BLaER1 treated with 17β-estradiol and CSF1 and Interleukin-3, amounts not matched to agents 10 nM and 100 nM (cell line): Measurements from ENCODE around the gene ILF2.

Experiments
- H3K27ac ChIP-seq, 11 experiments: shearing (Covaris generic); formaldehyde crosslinking; 2 replicates each; pipeline ENCODE4 v1.8.1; 2022
- H3K27me3 ChIP-seq, 11 experiments: shearing (Covaris generic); formaldehyde crosslinking; 2 replicates each; pipeline ENCODE4 v1.8.1; 2022
- H3K36me3 ChIP-seq, 11 experiments: shearing (Covaris generic); formaldehyde crosslinking; 2 replicates each; pipeline ENCODE4 v1.8.1; 2022
- H3K4me1 ChIP-seq, 10 experiments: shearing (Covaris generic); formaldehyde crosslinking; 2 replicates each; pipeline ENCODE4 v1.8.1; 2022
- H3K4me2 ChIP-seq, 11 experiments: shearing (Covaris generic); formaldehyde crosslinking; 2 replicates each; pipeline ENCODE4 v1.8.1; 2022
- H3K4me3 ChIP-seq, 10 experiments: shearing (Covaris generic); formaldehyde crosslinking; 2 replicates each; pipeline ENCODE4 v1.8.1; 2022
- H3K9ac ChIP-seq, 11 experiments: shearing (Covaris generic); formaldehyde crosslinking; 2 replicates each; pipeline ENCODE4 v1.8.1; 2022
- H3K9me3 ChIP-seq, 11 experiments: shearing (Covaris generic); formaldehyde crosslinking; replicated peaks in 1 of 11; 2 replicates each; pipeline ENCODE4 v1.8.1; 2022
- H4K20me1 ChIP-seq, 11 experiments: shearing (Covaris generic); formaldehyde crosslinking; 2 replicates each; pipeline ENCODE4 v1.8.1; 2022
- Cebpa-rat ChIP-seq, 11 experiments: shearing (Covaris generic); IDR thresholded peaks; 2 replicates each; pipeline ENCODE4 v1.8.1; 2022

The ILF2 gene

DNA sequence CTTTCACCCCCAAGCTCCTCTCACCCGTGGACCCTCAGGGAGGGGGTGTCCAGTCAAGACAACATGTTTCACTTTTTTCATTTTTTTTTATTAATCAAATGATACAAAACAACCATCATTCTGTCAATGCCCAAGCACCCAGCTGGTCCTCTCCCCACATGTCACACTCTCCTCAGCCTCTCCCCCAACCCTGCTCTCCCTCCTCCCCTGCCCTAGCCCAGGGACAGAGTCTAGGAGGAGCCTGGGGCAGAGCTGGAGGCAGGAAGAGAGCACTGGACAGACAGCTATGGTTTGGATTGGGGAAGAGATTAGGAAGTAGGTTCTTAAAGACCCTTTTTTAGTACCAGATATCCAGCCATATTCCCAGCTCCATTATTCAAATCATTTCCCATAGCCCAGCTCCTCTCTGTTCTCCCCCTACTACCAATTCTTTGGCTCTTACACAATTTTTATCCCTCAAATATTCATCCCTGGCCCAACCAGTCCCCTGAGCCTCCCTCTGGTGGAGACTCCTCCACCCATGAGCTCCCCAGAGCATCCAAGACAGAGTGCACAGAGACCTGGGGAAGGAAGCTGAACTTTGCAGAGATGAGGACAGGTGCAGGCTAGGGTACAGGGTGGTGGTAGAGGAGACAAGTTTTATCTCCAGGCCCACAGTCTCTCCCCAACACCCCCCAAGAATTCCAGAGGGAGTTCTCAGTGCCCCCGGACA is 56.4 kb downstream of the ILF2 start:
- Histone ChIP-seq H3K9ac (no peak overlapping the region), H3K4me2 (peak overlapping the region in 9 of 11 experiments; percentile 11 to 71 (median 50); a peak in 16 of 22 replicates), H3K27me3 (no peaks in the 10 kb centered on the region), H3K9me3 (peaks cover 0 to 1% (median 0%) of the 10 kb centered on the region in 11 experiments; a peak in 2 of 22 replicates), H3K4me1 (peaks cover 46 to 84% (median 62%) of the 10 kb centered on the region in 10 experiments), H4K20me1 (no peaks in the 10 kb centered on the region), H3K4me3 (no peak overlapping the region), H3K36me3 (peaks cover 9 to 16% (median 13%) of the 10 kb centered on the region in 11 experiments; a peak in 21 of 22 replicates), H3K27ac (peak overlapping the region in 2 of 11 experiments; percentile 2 to 3; a peak in 2 of 22 replicates)
- TF ChIP-seq Cebpa-rat (IDR thresholded peaks at IDR 0.05), result no peak

- Histone ChIP-seq H3K4me2 (no peak overlapping the region), H3K9ac (no peak overlapping the region), H3K9me3 (no peaks in the 10 kb centered on the region), H4K20me1 (no peaks in the 10 kb centered on the region), H3K27ac (peak overlapping the region in 1 of 11 experiments; percentile 19; a peak in 1 of 22 replicates), H3K27me3 (no peaks in the 10 kb centered on the region), H3K4me1 (peaks cover 50 to 84% (median 63%) of the 10 kb centered on the region in 10 experiments), H3K36me3 (peaks cover 0 to 7% (median 4%) of the 10 kb centered on the region in 11 experiments; a peak in 15 of 22 replicates), H3K4me3 (no peak overlapping the region)
- no peak for TF ChIP-seq Cebpa-rat (IDR thresholded peaks at IDR 0.05)
These were observed 57.4 kb downstream of the ILF2 start for GRCh38 chr1:153613406-153613805.

- peak within 1 kb of the TSS in 5 of 11 experiments; percentile 53 to 71 (median 60); a peak in 5 of 22 replicates for H3K4me2 ChIP-seq
- peaks cover 50 to 84% (median 63%) of the 10 kb centered on the region in 10 experiments for H3K4me1 ChIP-seq
- H4K20me1 ChIP-seq, result no peaks in the 10 kb centered on the region
- H3K27ac ChIP-seq, result peak within 1 kb of the TSS in 6 of 11 experiments; percentile 18 to 43 (median 32); a peak in 9 of 22 replicates
- no peaks in the 10 kb centered on the region for H3K9me3 ChIP-seq
- H3K4me3 ChIP-seq, result no peak within 1 kb of the TSS
- TF ChIP-seq Cebpa-rat (IDR thresholded peaks at IDR 0.05), result no peak
- H3K27me3 ChIP-seq, result no peaks in the 10 kb centered on the region
- H3K36me3 ChIP-seq, result peaks cover 0 to 1% (median 0%) of the 10 kb centered on the region in 11 experiments; a peak in 2 of 22 replicates
- H3K9ac ChIP-seq, result peak within 1 kb of the TSS in 2 of 11 experiments; percentile 33 to 41; a peak in 2 of 22 replicates
These were observed 58.0 kb downstream of the ILF2 start, which contains the start of gene S100A16 for GRCh38 chr1:153612755-153613331. Gene S100A16 (minus strand): TSS chr1:153613137. CDS start chr1:153608151, 4,986 bp downstream.

GRCh38 chr1:153612111-153612754 is 58.6 kb downstream of the ILF2 start:
- H3K9me3 ChIP-seq, result no peaks in the 10 kb centered on the region
- H3K4me2 ChIP-seq, result peak overlapping the region in 3 of 11 experiments; percentile 53 to 69 (median 60); a peak in 4 of 22 replicates
- H3K4me1 ChIP-seq, result peaks cover 50 to 84% (median 62%) of the 10 kb centered on the region in 10 experiments
- peak overlapping the region in 5 of 11 experiments; percentile 18 to 43 (median 35); a peak in 8 of 22 replicates for H3K27ac ChIP-seq
- H3K4me3 ChIP-seq, result no peak overlapping the region
- H3K27me3 ChIP-seq, result no peaks in the 10 kb centered on the region
- H3K9ac ChIP-seq, result peak overlapping the region in 2 of 11 experiments; percentile 33 to 41; a peak in 2 of 22 replicates
- H4K20me1 ChIP-seq, result no peaks in the 10 kb centered on the region
- TF ChIP-seq Cebpa-rat (IDR thresholded peaks at IDR 0.05), result no peak
- no peaks in the 10 kb centered on the region for H3K36me3 ChIP-seq
